HG03520 (cell line): ENCODE data around the gene NTN5.
"Not testable (repeated sequence)": the region's sequence is repeated elsewhere in the genome, so short reads cannot be mapped to it uniquely, and the experiment has no call there.

Experiments
- ATAC-seq: cut with Tn5 transposase; IDR thresholded peaks from one replicate; pipeline ENCODE4 v1.9.1; 2021; ENCODE audit warnings: mild to moderate bottlenecking, moderate library complexity; ENCODE audit not compliant: unreplicated experiment

NTN5 gene, protein sequence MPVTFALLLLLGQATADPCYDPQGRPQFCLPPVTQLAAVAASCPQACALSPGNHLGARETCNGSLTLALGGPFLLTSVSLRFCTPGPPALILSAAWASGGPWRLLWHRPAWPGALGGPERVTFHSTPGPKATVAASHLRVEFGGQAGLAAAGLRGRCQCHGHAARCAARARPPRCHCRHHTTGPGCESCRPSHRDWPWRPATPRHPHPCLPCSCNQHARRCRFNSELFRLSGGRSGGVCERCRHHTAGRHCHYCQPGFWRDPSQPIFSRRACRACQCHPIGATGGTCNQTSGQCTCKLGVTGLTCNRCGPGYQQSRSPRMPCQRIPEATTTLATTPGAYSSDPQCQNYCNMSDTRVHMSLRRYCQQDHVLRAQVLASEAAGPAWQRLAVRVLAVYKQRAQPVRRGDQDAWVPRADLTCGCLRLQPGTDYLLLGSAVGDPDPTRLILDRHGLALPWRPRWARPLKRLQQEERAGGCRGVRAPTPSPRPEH

DNA sequence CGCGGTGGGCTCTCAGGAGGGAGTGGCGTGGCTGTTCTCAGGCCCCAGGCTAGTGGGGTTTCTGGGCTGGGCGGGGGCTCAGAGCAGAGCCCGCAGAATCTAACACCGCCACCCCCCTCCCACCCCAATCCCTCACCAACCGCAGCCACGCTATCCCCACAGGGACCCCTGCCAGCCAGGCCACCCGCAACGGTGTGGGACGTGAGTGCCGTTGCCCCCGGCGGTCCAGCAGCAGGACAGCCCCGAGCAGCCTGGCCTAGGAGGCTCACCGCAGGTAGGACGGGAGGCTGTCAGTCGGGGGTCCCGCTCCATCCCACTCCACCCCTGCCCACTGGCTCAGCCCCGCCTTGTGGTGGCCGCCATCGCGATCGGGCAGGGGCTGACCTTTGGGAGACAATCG lies at the start of gene NTN5:
Gene NTN5 (minus strand): TSS at position 24 of the 400 bp plus-strand sequence. CDS start 2,031 bp downstream, outside the sequence.
- ATAC-seq = no peak

DNA sequence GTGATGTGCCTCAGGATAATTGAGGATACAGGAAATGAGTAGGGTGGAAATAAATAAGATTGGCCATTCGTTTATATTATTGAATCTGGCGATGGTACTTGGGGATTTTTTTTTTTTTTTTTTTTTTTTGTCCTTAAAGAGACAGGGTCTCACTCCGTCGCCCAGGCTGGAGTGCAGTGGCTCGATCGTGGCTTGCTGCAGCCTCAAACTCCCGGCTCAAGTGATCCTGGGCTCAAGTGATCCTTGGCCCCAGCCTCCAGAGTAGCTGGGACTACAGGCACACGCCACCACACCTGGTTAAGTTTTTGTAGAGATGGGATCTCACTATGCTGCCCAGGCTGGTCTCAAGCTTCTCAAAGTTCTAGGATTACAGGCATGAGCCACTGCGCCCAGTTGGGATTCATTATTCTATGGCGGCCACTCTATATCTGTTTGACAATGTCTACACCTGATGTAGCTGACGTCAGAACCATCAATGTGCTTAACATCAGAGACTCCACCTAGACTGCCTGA lies 49.4 kb upstream of the NTN5 start:
- no peak for ATAC-seq

DNA sequence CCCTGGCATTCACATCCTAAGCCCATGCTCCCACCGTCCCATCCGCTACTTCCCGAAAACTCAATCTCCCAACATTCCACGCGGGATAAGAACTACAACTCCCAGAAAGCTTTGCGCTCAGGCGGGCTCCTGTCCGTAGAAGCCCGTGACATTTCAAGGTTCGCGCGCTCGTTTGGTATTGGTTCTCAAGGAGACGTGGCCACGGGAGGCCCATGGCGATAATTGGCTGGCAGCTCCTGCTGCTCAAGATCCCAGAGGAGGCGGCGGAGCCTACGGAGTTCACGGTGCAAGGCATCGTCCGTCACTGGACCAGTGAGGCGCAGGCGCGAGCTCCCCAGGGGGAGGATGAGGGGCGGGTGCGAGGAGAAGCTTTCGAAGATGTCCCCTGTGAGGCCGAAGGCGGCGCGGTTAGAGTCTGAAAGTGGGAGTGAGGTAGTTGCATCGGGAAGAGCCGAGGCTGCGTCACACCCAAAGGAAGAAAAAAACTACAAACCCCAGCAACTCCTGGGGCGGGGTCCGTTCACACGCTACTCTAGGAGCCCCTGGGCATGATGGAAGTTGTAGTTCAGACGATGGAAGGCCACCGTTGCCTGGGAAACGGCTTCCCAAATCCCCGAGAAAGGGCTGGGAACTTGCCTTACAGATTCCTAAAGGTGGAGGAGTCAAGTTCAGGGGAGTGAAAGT lies 47.9 kb upstream of the NTN5 start:
- peak; percentile 67 for ATAC-seq

DNA sequence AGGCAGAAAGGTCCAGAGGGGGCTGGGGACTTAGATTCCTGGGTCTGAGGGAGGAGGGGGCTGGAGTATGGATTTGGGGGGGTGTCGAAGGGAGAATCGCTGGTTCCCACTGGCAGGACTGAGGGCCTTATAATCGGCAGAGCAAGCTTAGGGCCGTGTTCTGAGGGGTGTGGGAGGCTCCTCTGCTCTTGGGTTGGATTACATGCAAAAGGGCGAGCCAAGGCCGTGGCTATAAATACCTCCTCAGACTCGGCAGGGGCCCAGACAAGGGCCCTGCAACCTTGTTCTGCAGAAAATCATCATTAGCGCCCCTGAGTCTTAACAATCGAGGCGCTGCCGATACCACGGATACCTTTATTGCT lies 47.4 kb upstream of the NTN5 start:
- no peak for ATAC-seq

DNA sequence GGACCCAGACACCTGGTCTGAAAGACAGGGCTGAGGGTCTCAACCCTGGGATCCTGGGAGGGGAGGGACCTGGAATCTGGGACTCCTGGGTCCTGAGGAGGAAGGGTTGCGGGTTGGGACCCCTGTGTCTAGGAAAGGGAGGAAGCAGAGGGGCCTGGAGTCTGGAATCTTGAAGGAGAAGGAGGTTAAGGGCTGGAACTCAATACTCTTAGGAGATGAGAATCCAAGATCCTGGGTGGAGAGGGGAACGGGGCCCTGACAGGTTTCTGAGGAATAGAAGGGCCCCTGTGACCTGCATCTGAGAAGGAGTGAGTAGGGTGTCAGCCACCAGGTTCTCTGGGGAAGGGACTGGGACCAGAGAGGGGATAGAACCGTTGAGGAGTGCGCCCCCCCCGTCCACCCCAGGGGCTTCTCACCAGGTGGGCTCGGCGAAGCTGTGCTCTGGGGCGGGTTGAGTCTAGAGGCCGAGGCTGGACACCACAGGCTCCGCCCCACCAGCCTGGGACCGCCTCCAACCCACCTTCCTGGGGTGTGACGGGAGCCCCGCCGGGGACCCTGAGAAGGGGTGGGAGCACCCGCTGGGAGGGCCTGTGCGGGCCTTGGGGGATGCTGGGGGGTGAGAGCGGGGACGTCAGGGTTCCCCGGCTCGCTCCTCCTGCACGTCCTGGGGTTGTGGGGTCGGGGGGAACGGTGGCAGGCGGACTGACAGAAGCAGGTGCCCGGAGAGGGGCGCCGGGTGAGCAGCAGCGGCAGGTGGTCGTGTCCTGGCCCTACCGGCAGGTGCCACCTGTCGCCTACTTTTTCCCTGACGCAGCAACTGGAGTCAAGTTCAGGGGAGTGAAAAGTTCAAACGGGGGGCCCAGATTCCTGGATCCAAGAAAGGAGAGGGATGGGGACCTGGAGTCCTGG lies 46.7 kb upstream of the NTN5 start, which contains the start of gene MAMSTR:
Gene MAMSTR (minus strand): TSS at position 463 of the 909 bp plus-strand sequence. CDS start 694 bp downstream, outside the sequence.
- no peak for ATAC-seq

DNA sequence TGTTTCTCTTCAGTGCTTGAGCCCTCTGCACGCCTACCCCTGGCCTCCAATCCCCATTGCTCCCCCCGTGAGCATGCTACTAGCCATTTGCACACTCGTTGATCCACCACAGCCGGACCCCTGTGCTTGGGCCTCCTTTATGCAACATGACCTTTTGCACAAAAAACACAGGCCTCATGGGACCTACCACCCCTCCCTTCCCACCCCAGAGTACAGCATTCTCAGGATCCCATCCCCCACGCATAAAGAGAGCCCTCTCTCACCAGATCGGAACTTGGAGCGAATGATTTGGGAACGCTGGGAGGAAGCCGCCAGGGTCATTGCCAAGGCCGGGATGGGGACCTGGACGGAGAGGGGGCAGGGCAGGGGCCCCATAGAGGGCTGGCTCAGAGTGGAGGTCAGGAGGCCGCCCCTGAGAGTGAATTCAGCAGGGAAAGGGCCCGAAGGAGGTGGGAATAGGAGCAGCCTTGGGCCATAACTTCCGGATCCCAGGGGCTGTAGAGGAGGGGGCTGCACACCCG lies 46.0 kb upstream of the NTN5 start:
- ATAC-seq = no peak

DNA sequence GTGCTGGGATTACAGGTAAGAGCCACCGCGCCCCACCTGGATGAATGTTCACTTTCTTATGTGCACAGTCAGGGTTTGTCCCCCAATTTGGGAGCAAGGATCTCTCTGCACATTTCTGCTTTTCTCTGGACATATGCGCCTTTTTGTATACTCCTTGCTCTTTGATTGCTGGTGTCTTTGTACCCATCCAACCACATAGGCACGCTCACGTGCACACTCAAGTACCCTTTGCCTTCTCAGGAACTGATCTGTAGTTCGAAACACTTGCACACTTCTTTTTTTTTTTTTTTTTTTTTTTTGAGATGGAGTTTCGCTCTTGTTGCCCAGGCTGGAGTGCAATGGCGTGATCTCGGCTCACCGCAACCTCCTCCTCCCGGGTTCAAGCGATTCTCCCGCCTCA lies 45.3 kb upstream of the NTN5 start:
- not testable (repeated sequence) for ATAC-seq

DNA sequence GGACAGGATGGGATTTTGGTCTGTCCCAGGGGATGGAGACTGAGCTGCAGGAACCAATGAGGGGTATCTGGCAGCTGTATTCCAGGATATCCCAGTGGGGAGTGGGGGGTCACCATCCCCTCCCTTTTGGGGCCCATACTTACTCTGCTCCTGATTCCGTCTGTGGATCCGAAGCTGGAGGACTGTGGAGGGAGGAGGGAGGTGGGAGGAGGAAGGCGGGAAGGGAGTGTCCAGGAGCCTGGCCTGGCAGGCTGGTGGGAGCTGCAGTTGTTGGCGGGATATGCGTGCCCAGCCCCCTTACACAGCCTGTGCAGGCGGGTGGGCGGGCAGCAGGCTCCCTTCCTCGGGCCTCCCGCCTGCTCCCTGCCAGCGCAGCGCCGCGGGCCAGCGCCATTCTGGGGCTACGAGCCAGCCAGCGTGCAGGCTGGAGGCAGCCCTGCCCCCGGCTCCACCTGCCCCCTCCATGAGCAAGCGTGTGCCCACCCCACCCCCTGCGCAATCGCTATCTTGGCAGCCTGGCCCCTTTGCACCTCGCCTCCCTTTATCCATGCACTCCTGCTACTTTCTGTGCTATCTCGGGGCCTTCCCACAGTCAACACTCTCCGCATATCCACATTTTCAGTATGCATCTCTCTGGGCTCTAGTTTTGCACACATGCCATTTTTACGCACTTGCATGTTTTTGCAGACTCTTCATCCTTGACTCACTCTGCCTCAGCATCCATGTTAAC lies 43.9 kb upstream of the NTN5 start:
- ATAC-seq = no peak

DNA sequence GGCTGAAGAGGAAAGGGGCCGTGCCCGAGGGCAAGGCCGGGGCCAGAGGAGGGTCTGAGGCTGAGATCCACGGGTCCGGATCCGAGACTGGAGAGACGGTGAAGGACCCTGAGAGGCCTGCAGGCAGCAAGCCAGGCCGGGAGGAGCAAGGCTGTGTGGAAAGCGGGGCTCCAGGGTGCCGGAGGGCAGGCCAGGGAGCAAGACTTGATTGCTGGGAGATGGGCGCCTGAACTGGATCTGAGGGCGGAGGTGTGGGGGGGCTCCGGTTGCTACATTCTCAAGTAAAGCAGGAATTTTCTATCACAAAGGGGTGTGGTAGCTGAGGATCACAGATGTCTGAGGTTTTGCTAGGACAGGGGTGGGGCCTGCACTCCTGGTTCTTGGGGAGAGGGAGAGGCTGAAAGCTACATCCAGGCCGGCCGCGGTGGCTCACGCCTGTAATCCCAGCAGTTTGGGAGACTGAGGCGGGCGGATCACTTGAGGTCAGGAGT lies 42.9 kb upstream of the NTN5 start:
- ATAC-seq = no peak

DNA sequence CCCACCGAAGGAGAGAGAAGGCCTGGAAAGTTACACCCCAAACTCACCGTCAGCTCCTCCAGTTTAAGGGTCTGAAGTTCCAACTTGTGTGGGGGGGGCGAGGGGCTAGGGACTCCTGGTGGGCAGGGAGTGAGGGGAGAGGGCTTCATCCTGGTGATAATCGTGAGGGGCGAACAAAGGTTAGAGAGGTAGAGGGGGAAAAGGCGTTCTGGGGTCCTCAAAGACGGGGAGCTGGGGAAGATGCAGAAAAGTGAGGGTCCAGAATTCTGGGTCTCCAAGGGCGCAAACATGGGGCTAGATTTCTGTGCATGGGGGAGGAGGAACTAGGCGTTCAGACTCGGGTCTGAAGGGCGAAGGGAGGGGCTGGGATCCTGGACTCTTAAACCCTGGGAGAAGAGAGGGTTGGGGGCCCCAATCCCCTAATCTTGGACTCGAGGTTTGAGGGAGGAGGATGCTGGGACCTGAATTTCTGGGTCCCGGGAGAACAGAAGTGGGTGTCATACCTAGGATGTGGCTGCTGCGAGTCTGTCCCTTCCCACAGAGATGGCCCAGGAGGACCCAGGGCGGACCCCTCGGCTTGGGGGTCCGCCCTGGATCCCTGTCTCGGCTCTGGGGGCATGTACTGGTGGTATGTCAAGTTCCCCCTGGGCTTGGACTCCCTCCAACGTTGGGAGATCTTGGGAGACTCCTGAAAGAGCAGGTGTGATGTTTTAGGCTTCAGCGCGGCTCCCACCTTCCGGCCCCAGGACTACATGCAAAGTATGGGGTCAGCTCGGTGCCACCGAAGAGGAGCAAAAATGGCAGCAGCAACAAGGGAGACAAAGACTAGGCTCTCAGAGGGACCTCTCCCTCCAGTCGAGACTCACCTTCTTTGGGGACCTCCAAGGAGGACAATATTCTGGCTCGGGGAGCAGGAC lies 42.2 kb upstream of the NTN5 start:
- ATAC-seq = no peak

DNA sequence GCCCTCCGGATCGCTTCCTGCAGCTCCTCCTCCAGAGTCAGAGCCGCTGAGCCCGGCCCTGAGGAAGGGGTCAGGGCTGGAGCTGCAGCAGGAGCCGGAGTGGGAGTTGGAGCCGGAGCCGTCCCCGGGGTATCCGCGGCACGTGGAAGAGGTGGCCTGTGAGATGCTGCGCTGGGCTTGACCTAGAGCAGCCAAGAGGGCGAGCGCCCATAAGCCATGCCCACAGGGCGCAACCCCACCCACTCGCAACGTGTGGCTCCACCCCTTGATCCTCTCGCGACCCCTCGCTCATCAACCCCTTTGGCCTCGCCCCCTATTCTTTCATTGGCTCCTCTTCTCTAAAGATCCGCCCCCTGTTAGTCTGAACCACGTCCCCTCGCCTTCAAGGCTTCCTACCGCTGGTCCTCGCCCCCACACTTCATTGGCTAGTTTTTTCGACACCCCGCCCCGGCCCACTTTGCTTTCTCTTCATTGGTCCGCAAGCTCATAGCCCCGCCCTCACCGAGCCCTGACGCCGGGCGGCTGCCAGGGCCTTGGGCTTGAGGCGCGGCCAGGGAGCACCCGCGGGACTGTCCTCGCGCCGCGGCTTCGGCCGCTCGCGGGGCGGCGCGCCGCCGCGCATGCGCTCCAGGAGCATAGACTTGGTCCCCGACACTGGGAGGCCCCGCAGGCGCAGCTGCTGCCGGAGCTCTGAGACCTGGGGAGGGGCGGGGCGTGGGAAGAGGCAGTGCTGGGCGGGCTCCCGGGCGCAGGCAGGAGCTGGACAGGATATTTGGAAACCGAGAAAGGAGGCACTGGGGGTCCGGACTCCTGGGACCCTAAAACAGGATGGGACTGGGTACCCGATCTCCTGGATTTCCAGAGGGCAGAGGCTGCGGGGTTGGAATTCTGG lies 41.3 kb upstream of the NTN5 start:
- peak; percentile 81 for ATAC-seq

DNA sequence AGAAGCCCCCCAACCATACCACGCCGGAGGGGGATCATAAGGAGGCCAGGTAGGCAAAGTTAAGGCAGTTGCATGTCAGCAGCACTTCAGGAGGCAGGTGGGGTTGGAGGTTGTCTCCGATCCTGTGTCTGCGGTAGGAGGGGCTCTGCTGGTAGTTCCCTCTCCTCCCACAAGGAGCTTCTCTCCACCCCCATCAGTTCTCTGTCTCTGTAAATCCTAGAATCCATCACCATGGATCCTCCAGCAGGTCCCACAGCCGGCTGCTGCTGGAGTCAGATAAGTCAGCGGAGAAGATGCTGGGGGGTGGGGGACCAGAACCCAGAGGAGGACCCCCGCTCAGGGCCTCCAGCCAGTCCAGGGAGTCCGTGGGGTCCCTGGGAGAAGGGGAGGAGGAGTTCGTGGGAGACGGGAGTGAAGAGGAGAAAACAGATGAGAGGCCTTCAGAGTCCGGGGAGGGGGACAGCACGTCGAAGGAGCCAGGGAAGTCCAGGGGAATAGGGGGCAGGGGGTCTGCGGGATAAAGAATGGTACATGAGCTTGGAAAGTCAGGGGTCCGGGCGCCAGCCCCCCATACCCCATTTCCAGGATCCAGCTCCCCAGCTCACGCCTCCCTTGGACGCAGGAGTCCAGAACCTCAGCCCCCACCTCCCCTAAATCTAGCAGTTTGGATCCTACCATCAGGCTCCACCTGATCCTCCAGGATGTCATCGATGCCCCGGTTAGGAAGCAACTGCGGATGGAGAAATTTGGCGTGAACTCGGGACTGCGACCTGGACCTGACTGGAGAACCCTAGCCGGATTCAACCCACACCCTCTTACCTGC lies 40.4 kb upstream of the NTN5 start:
- no peak for ATAC-seq

DNA sequence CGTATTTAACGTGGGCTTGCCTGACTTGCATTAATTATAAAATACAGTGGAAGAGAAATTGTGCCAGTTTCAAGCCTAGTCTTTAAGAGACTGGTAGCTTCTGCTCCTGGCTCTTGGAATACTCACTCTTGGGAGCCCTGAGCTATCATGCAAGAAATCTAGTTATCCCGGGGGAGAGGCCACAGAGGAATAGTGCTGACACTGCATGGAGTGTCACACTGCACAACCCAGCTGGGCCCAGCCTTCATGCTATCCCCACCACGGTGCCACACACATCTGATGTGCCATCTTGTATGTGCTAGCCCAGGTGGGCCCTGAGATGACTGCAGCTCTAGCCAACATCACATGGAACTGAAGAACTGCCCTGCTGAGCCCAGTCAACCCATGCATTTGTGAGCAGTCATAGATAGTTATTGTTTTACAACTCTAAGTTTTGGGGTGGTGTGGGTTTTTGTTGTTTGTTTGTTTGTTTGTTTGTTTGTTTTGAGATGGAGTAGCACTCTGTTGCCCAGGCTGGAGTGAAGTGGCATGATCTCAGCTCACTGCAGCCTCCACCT lies 38.4 kb upstream of the NTN5 start:
- no peak for ATAC-seq

DNA sequence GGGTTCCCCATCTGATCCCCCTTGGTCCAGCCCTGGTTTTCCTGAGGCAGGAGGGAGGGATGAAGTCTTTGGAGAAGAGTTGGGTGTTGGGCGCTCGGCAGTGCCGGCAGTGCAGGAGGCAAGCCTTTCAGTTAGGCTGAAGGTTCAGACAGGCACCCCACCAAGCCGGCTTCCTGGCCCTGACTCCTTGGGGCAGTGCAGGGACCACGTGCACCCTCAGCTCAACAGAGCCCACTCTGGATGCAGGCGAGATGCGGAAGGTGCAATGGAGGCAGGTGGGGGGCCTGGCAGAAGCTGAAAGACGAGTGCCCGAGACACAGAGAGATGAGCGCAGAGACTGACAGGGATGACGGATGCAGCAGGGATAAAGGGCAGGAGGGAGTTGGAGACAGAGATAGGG lies 35.7 kb upstream of the NTN5 start:
- no peak for ATAC-seq

DNA sequence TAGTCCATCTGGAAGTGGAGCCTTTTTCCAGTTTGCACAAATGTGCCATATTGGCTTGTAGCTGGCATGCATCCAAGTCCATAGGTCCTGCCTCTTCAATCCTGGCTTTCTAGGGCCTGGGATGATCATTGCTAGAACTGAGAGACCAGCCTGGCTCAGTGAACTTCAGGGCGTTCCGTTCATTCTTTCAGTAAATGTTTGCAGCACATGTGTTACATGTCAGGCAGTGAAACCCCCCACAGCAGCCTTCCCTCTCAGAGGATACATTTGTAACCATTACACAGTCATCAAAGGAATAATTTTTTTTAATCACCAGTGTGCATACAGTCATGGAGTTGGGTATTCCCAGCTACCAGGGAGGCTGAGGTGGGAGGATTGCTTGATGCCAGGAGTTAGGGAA lies 32.6 kb upstream of the NTN5 start:
- ATAC-seq = no peak

DNA sequence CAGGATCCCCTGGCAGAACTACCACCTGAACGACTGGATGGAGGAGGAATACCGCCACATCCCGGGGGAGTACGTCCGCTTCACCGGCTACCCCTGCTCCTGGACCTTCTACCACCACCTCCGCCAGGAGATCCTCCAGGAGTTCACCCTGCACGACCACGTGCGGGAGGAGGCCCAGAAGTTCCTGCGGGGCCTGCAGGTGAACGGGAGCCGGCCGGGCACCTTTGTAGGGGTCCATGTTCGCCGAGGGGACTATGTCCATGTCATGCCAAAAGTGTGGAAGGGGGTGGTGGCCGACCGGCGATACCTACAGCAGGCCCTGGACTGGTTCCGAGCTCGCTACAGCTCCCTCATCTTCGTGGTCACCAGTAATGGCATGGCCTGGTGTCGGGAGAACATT lies 30.5 kb upstream of the NTN5 start:
- ATAC-seq = no peak

DNA sequence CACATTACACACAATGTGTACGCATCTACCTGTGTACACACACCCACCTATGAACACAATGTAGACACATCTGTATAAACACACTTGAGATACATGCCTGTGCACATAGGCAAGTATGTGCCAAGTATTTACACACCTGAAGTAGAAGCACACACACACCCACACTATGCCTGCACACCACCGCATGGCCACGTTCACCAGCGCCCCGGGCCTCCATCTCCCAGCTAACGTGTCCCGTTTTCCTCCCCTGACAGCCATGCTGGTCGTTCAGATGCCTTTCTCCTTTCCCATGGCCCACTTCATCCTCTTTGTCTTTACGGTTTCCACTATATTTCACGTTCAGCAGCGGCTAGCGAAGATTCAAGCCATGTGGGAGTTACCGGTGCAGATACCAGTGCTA lies 29.9 kb upstream of the NTN5 start:
- ATAC-seq = no peak
